ENCODE measurements around the gene ZFP92. TPM values are rescaled to one million over a fixed set of nuclear protein-coding genes. Genes with fewer than 3 reads are reported as not detected.

ZFP92 gene
- total RNA-seq, 2 donors from 2014 or later, result 2.0 to 2.8 TPM

DNA sequence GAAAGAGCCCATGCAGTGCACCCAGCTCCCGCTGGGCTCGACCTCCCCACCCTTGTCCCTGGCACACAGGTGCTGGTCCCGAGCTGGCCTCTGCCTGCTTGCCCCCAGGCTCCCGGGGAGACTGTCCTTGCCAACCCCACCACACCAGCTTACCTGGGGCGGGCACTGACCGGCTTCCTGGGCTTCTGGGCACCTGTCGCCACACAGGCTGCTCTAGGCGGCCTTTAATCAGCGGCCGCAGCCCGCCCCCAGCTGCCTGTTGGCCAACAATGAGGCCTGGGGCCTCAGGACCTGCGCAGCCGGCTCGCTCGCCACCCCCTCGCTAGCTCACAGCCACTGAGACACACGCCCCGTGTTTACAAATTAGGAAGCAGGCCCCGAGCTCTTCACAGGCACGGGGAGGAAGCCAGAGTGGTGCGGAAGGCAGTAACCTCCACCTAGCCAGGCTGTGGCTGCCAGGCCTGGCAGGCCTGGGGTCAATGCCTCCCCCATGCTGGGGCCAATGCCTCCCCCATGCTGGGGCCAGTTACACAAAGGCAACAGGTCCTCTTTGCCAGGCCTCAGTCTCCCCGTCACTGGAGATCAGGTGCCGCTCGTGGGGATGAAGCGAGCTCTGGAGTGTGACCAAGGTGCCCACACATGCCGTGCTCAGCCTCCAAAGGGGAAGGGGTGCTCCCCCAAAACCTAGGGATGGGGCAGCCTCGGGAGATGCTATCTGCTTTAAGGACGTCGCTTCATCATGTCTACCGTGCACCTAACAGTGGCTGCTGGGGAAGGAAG, 34.8 kb downstream of the ZFP92 start, which contains the start of gene TREX2:
TREX2 (minus strand) TSS at position 201 of the 780 bp plus-strand sequence. CDS start 626 bp downstream, outside the sequence.
- Mint-ChIP-seq H3K36me3 (ENCODE audit: low read depth) (peaks cover 2% of the 10 kb centered on the region), H3K9me3 (no peaks in the 10 kb centered on the region), H3K27ac (no peak within 1 kb of the TSS), H3K27me3 (no peaks in the 10 kb centered on the region), H3K4me1 (no peaks in the 10 kb centered on the region), H3K4me3 (no peak within 1 kb of the TSS)
- ATAC-seq (replicated peaks), result no peak

DNA sequence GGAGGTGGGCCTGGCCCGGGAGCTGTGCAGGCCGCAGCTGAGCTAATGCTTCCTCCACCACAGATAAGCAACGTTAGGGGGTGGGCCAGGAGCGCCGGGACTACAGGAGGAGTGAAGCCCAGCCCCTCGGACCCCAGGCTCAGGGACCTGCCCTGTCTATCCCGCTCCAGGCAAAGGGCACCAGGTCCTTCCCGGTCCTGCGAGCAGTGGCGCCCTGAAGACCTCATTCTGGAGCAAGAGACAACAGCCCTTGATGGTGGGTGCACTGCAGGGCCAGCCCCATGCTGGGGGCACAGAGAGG, 35.3 kb downstream of the ZFP92 start:
- peaks cover 8% of the 10 kb centered on the region for H3K36me3 Mint-ChIP-seq (ENCODE audit: low read depth)
- no peak overlapping the region for H3K4me3 Mint-ChIP-seq
- H3K27me3 Mint-ChIP-seq, result no peaks in the 10 kb centered on the region
- H3K4me1 Mint-ChIP-seq, result no peaks in the 10 kb centered on the region
- no peaks in the 10 kb centered on the region for H3K9me3 Mint-ChIP-seq
- no peak for ATAC-seq (replicated peaks)
- H3K27ac Mint-ChIP-seq, result no peak overlapping the region

DNA sequence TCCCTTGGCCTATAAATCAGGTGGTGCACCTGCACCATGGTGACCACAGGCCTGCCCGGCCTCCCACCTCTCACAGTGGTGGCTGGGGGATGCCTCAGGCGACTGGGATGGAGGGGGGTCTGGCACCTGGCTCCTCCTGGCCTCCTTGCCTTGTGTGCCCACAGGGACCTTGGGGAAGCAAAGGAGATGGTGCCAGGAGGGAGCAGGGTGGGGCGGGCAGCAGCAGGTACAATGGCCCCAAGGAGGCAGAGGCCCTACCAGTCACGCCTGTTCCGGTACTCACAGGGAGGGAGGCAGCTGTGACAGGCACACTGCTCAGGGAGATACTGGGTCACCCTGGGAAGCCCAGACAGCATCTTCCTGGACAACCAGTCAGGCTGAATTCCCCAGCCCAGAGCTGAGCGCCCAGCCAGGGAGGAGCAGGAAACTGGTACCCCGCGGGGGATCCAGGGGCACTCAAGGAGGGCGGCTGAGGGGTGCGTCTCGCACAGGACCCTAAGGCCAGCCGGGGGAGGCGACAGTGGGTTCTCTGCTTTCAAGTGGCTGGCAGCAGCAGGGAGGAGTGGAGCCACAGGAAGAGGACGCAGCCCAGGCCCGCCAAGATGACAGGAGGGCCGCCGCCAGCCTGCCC, 35.8 kb downstream of the ZFP92 start:
- Mint-ChIP-seq H3K9me3 (no peaks in the 10 kb centered on the region), H3K4me3 (no peak overlapping the region), H3K36me3 (ENCODE audit: low read depth) (peaks cover 12% of the 10 kb centered on the region), H3K27me3 (no peaks in the 10 kb centered on the region), H3K27ac (no peak overlapping the region), H3K4me1 (no peaks in the 10 kb centered on the region)
- no peak for ATAC-seq (replicated peaks)

DNA sequence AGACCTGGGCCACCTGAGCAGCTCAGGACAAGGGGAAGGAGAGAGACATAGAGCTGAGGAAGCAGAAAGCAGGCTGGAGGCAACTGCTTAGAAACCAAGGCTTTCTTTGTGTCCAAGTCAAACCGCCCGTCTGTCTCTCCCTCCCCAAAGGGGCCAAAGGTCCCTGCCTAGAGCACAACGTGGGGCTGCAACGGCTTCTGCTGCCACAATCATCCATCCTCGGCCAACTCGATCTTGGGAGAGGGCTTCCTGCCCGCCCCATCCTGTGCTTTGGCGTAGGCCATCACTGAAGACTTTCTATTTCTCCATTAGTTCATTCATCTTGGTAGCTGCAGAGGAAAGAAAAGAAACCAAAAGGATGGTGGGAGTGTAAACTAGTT, 36.3 kb downstream of the ZFP92 start:
- Mint-ChIP-seq H3K4me3 (no peak overlapping the region), H3K4me1 (no peaks in the 10 kb centered on the region), H3K27me3 (no peaks in the 10 kb centered on the region), H3K9me3 (no peaks in the 10 kb centered on the region), H3K27ac (no peak overlapping the region), H3K36me3 (ENCODE audit: low read depth) (peaks cover 16% of the 10 kb centered on the region)
- no peak for ATAC-seq (replicated peaks)

DNA sequence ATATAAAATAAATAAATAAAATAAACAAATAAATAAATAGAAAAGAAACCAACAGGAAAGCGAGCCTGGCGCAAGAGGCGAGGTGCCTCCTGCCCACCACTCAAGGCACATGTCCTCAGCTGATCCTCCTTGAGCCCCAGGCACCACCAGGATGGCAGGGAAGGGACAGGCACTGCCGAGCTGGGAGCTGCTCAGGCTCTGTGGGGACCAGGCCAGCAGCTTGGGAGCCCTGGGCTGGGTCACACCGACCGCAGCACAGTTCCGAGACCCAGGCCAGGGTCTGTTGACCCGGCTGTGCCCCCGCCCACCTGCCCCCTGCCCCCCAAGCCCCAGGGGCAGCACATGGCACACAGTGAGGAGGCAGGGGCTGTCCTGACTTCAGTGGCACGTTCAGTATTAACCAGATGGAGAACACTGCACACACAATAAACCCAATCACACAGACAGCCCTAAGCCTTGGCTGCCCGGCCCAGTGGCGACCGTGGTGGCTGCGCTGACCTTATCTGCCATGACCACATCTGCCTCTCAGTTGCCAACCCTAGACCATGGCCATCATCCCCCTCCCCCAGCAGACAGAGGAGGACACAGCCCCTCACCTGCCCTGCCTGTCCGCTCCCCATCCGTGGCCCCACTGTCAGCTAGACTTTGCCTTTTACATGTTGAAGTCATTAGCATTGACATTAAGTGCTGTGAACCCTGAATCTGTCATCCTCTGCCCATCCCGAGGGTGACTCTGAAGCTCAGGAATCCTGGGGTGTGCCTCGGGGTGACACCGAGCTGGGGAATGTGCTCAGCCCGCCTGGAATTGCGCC, 37.5 kb downstream of the ZFP92 start:
- Mint-ChIP-seq H3K36me3 (ENCODE audit: low read depth) (peaks cover 26% of the 10 kb centered on the region), H3K4me1 (no peaks in the 10 kb centered on the region), H3K4me3 (no peak overlapping the region), H3K27me3 (no peaks in the 10 kb centered on the region), H3K27ac (no peak overlapping the region), H3K9me3 (no peaks in the 10 kb centered on the region)
- no peak for ATAC-seq (replicated peaks)

DNA sequence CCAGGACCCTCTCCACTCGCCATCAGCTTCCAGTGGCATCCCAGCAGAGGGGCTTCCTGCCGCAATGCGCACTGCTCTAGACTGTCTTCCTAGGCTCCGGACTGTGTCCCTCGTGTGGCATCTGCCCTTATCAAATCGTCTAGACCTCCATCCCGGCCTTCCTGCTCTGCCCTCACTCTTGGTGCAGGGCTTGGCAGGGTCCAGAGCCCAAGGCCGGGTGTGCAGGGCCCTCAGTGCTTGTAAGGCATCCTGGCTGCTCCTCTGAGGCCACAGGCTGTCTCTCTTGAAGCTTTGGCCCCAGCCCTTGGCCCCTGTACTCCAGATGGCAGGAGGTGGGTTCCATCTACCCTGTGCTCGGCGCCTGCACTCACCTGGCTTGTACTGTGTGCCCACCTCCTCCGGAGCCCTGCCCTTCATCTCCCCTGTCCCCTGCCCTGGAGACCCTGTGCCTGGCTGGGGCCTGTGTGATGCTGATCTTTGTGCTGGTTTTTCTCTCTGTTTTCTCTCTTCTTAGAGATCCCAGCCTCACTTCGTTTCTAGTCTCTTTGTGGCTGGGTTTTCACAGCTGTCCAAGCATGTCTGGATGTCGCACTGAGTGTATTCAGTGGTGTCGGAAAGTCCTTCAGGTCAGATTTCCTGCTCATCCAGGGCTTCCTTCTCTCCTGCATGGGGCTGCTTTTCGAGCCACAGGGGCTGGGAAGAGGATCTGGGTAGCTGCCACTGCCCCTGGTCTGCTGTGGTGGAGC, 38.3 kb downstream of the ZFP92 start:
- ATAC-seq (replicated peaks), result no peak
- H3K27ac Mint-ChIP-seq, result no peak overlapping the region
- peaks cover 28% of the 10 kb centered on the region for H3K36me3 Mint-ChIP-seq (ENCODE audit: low read depth)
- H3K4me3 Mint-ChIP-seq, result no peak overlapping the region
- no peaks in the 10 kb centered on the region for H3K27me3 Mint-ChIP-seq
- no peaks in the 10 kb centered on the region for H3K9me3 Mint-ChIP-seq
- no peaks in the 10 kb centered on the region for H3K4me1 Mint-ChIP-seq

DNA sequence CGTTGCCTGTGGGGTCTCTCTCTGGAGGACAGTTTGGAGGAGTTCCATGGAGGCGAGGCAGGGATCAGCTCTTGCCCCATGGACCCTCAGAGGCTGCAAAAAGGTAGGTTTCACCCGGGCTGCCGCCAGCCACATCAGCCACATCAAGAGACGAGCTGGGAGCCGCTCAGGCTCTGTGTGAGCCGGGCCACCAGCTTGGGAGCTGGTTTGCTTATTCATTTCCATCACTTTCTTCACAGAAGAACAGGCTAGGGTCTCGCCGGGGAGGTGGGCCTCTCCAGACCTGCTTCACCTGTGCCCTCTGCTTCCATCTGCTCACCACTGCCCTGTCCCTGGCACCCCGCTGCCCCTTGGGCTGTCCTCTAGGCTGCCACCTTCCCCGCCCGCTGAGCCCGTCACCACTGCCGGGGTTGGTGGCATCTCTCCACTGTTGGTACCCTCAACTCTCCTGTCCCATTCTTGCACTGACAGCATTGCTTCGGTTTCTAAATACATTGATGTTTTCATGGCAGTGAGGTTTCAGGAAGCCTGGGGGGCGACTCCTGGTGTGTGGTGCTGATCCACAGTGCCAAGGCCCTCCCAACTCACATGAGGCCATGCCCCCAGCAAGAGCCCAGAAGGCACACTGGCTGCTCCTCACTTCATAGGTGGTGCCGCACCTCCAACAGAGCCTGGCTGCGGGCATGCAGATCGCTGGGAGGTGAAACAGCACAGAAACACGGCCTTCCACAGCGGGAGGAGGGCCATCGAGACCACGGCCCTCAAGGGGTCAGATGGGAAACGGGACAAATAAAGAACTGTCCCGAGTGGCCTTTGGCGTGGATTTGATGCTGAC, 39.1 kb downstream of the ZFP92 start:
- no peak overlapping the region for H3K4me3 Mint-ChIP-seq
- no peaks in the 10 kb centered on the region for H3K4me1 Mint-ChIP-seq
- no peaks in the 10 kb centered on the region for H3K27me3 Mint-ChIP-seq
- peaks cover 28% of the 10 kb centered on the region for H3K36me3 Mint-ChIP-seq (ENCODE audit: low read depth)
- no peak overlapping the region for H3K27ac Mint-ChIP-seq
- no peaks in the 10 kb centered on the region for H3K9me3 Mint-ChIP-seq
- ATAC-seq (replicated peaks), result no peak

DNA sequence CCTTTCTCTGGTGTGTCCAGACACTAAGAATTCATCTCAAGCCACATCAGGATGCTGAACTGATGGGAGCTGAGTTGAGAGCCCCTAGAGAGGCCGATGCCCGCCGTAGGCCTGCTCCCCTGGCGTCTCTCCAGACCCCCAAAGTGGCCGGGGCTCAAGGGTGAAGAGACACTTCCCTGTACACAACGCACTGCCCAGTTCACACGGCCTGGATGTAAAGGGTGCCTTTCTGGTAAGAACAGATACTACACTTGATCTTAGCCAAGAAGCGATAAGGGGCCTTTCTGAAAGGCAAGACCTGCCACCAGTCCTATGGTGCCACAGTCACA, 39.6 kb downstream of the ZFP92 start:
- ATAC-seq (replicated peaks), result no peak
- peaks cover 28% of the 10 kb centered on the region for H3K36me3 Mint-ChIP-seq (ENCODE audit: low read depth)
- no peaks in the 10 kb centered on the region for H3K27me3 Mint-ChIP-seq
- no peak overlapping the region for H3K27ac Mint-ChIP-seq
- no peaks in the 10 kb centered on the region for H3K9me3 Mint-ChIP-seq
- H3K4me1 Mint-ChIP-seq, result no peaks in the 10 kb centered on the region
- no peak overlapping the region for H3K4me3 Mint-ChIP-seq

DNA sequence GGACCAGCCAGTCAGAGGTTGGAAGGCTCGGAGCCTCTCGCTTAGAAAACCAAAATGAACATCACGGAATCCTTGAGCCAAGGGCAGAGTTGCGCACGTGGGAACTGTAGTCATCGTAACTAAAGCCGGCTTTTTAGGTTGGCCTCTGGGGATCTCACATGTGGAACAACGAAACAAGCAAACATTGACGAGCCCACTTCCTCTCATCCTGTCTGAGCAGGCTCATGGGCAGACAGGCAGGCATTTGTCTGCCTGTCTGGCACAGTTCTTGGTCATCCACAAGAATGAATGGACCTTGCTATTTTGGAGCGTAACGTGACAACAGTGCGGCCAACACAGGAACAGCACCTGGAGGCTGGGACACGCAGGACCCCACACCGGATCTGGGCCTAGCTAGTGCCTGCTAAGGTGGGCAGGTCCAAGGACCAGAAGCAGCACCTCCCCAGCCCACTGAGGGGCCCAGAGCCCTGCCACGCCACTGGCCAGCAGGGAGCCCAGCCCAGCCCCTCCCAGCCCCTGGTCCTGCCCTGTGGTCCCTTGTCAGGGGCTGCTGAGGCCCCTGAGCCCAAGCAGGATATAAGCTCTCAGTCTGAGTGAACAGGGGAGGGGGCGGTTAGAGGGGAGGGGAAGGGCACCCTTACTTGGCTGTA, 43.8 kb downstream of the ZFP92 start:
- ATAC-seq (replicated peaks), result no peak
- Mint-ChIP-seq H3K4me1 (no peaks in the 10 kb centered on the region), H3K27me3 (no peaks in the 10 kb centered on the region), H3K4me3 (no peak overlapping the region), H3K36me3 (ENCODE audit: low read depth) (peaks cover 49% of the 10 kb centered on the region), H3K9me3 (no peaks in the 10 kb centered on the region), H3K27ac (no peak overlapping the region)

DNA sequence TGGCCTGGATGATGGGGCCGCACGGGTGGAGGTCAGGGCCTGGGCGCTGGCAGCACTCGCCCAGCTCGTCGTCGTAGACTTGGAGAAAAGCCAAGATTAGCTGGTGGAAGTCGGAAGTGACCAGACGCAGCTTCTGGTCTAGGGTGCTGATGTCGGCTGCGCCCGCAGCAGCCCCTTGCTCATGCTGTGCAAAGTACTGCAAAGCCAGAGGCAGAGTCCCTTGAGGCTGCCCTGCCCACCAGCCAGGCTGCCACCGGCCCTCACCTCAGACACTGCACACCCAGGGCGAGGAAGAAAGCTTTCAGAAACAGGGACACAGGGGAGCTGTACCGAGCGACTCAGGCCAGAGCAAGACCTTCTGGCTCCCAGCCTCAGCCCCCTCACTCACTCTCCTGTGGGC, 44.3 kb downstream of the ZFP92 start:
- ATAC-seq (replicated peaks), result no peak
- Mint-ChIP-seq H3K4me1 (no peaks in the 10 kb centered on the region), H3K9me3 (no peaks in the 10 kb centered on the region), H3K4me3 (no peak overlapping the region), H3K27ac (no peak overlapping the region), H3K36me3 (ENCODE audit: low read depth) (peaks cover 54% of the 10 kb centered on the region), H3K27me3 (no peaks in the 10 kb centered on the region)

DNA sequence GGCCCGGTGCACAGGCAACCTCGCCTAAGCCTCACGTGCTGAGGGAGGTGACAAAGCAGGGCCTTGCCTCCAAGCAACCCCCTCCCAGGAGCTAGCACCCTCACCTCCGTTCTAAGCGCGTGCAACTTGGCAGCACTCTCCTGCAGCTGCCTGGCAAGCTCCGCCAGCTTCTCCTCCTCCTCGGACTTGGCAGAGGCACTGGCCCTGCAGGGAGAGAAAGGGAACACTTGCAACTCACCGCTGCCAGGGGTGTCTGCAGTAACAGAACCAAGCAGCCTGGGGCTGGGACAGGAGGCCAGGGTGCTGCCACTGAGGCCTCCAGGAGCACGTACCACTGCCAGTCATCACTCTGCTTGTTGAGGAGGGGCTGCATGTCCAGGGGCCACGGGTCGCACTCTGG, 44.9 kb downstream of the ZFP92 start:
- no peak for ATAC-seq (replicated peaks)
- H3K27ac Mint-ChIP-seq, result no peak overlapping the region
- peaks cover 57% of the 10 kb centered on the region for H3K36me3 Mint-ChIP-seq (ENCODE audit: low read depth)
- no peaks in the 10 kb centered on the region for H3K4me1 Mint-ChIP-seq
- no peak overlapping the region for H3K4me3 Mint-ChIP-seq
- H3K9me3 Mint-ChIP-seq, result no peaks in the 10 kb centered on the region
- H3K27me3 Mint-ChIP-seq, result no peaks in the 10 kb centered on the region

DNA sequence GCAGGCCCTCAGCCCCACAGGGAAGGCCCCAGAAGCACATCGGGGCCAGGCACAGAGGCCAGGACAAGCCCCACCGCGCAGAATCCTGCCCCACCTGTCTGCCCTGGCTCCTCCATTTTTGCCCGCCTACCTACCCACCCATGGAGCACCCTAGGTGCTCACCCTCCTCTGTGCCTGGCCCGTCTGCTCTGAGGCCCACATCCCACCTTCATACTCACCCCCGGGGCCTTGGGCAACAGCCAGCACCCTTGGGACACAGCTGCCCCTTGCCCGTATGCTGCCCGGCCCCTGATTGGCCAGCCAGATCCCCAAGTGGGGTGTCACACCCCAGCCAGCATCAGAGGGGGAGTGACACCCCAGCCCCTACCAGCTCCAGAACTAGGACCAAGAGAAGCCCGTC, 45.4 kb downstream of the ZFP92 start:
- H3K27ac Mint-ChIP-seq, result no peak overlapping the region
- peaks cover 57% of the 10 kb centered on the region for H3K36me3 Mint-ChIP-seq (ENCODE audit: low read depth)

DNA sequence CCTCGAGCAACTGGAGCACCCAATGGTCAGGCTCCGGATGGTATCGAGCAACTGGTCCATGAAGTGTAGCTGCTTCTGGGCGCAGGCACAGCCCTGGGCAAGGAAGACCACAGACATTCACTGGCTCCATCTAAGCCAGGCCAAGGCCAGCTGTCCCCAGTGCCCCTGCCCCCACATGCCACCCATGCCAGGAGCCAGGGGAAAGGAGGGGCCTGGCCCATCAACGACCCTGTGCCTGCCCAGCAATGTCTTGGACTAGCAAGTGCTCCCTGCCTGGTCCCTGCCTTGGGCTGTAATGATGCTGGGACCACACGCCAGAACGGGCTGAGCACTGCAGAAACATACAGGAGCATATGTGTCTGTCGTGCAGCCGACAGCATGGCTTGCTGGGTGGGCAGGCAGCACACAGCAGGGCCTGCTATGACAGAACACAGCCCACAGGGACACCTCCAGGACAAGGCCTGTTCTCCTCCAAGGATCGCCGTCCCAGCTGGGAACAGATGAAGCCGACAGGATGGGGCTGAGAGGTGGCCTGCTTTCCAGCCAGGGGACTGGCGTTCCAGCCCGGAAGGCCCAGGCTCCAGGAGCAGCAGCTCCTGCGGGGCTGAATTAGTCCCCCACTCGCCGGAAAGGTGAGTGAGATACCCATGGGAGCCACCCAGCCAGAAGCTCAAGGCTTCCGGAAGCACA, 46.0 kb downstream of the ZFP92 start:
- Mint-ChIP-seq H3K27ac (no peak overlapping the region), H3K27me3 (no peaks in the 10 kb centered on the region), H3K36me3 (ENCODE audit: low read depth) (peaks cover 55% of the 10 kb centered on the region), H3K9me3 (no peaks in the 10 kb centered on the region), H3K4me3 (no peak overlapping the region), H3K4me1 (no peaks in the 10 kb centered on the region)
- no peak for ATAC-seq (replicated peaks)

More for the DNA sequence above, 45.4 kb downstream of the ZFP92 start:
- no peaks in the 10 kb centered on the region for H3K4me1 Mint-ChIP-seq
- H3K27me3 Mint-ChIP-seq, result no peaks in the 10 kb centered on the region
- no peak overlapping the region for H3K4me3 Mint-ChIP-seq
- ATAC-seq (replicated peaks), result no peak
- no peaks in the 10 kb centered on the region for H3K9me3 Mint-ChIP-seq

All from activated T-helper 17 cell treated with anti-CD3 and anti-CD28 coated beads, Interleukin-2, amount 50 U/mL, for 72 hours (primary cell).